Activated effector memory CD4-positive, alpha-beta T cell treated with Interleukin-2 at 50 U/mL for 16 hours (primary cell): ENCODE measurements around the gene GOLGA8H.
"Not testable (repeated sequence)": the region's sequence is repeated elsewhere in the genome, so short reads cannot be mapped to it uniquely, and the experiment has no call there.

ENCODE experiments used
- DNase-seq: peaks from one replicate; pipeline ENCODE4 v3.0.0-alpha.2; 2020

Gene GOLGA8H, protein sequence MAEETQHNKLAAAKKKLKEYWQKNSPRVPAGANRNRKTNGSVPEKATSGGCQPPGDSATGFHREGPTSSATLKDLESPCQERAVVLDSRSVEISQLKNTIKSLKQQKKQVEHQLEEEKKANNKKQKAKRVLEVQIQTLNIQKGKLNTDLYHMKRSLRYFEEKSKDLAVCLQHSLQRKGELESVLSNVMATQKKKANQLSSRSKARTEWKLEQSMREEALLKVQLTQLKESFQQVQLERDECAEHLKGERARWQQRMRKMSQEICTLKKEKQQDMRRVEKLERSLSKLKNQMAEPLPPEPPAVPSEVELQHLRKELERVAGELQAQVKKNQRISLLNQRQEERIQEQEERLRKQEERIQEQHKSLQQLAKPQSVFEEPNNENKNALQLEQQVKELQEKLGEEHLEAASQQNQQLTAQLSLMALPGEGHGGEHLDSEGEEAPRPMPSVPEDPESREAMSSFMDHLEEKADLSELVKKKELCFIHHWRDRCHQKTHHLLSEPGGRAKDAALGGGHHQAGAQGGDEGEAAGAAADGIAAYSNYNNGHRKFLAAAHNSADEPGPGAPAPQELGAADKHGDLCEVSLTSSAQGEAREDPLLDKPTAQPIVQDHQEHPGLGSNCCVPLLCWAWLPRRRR

DNA sequence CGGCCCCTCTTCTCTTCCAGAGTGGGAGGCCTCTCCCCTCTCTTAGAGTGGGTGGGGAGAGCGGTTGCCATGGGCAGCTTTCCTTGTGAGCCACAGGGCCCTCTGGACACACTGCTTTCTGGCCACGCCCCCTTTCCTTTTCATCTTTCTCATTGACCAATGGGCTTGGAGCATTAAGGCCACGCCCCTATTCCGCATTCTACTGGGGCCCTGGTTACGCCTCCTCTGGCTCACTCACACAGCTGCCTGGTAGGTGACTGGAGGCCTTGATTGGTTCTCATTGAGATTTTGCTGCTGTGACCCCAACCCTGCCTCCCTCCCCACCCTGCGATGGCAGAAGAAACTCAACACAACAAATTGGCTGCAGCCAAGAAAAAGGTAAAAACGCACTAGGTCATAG is at the start of gene GOLGA8H:
GOLGA8H (plus strand) TSS at position 233 of the 400 bp plus-strand sequence; CDS start at position 331, 98 bp downstream.
- not testable (repeated sequence) for DNase-seq

GRCh38 chr15:30566949-30567348 is 36.9 kb upstream of the GOLGA8H start:
- DNase-seq = not testable (repeated sequence)

- DNase-seq = not testable (repeated sequence)
Measured at GRCh38 chr15:30573012-30573491, 30.8 kb upstream of the GOLGA8H start.

DNA sequence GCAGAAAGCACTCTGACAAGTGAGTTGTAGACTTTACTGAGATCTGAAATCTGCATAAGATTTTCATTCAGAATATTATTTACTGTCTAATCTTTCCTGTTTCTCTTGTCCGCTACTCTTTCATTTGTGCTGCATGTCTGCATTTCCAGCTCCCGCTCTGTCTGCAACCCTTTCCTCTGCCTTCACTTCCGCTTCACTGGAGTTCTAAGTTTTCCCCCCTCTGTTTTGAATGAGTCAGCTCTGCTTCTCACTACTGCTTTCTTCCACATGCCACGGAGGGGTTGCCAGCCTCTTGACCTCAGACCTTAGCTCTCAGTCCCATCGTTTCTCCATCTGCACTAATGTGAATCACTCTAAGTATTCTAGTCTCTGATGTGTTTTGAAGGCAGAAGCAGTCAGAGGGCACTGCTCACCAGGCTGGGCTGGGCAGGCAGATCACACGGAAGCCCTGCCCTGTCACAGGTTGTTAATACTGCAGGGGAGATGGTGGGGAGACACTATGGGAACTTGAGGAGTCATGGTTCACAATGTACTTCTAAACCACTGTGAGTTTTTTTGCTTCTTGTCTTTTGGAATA is 24.3 kb upstream of the GOLGA8H start:
- not testable (repeated sequence) for DNase-seq

GRCh38 chr15:30580716-30581115 is 23.1 kb upstream of the GOLGA8H start:
- not testable (repeated sequence) for DNase-seq

- not testable (repeated sequence) for DNase-seq
Measured at GRCh38 chr15:30598953-30599352, 4.9 kb upstream of the GOLGA8H start.

DNA sequence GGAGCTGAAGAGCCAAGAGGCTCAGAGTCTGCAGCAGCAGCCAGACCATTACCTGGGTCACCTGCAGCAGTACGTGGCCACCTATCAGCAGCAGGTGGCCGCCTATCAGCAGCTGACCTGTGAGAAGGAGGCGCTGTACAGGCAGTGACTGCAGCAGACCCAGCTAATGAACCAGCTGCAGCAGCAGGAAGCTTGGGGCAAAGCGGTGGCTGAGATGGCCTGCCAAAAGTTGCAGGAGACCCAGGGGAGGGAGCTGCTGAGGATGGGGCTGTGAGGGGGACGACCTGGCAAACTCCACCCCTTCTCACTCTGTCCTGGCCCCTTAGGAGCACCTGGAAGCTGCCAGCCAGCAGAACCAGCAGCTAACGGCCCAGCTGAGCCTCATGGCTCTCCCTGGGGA is 8.4 kb downstream of the GOLGA8H start:
- DNase-seq = not testable (repeated sequence)

- not testable (repeated sequence) for DNase-seq
Measured at GRCh38 chr15:30621342-30621741, 17.5 kb downstream of the GOLGA8H start.

- peak; percentile 93 for DNase-seq
Measured at GRCh38 chr15:30625436-30626193, 21.8 kb downstream of the GOLGA8H start, which contains the start of gene ARHGAP11B. Gene ARHGAP11B, plus strand, starts transcription at chr15:30626128.

GRCh38 chr15:30626194-30626565 is 22.4 kb downstream of the GOLGA8H start:
- not testable (repeated sequence) for DNase-seq

- not testable (repeated sequence) for DNase-seq
Measured at GRCh38 chr15:30626632-30627031, 22.8 kb downstream of the GOLGA8H start.

GRCh38 chr15:30650012-30650929 is 46.4 kb downstream of the GOLGA8H start:
- no peak for DNase-seq

GRCh38 chr15:30661154-30661553 is 57.3 kb downstream of the GOLGA8H start:
- not testable (repeated sequence) for DNase-seq
